ENCODE data around the gene LILRA5.
A peak's percentile ranks its signal among the peaks of the same experiment; 100 is the strongest.
"Not testable (repeated sequence)": the region's sequence is repeated elsewhere in the genome, so short reads cannot be mapped to it uniquely, and the experiment has no call there.

LILRA5 gene

DNA sequence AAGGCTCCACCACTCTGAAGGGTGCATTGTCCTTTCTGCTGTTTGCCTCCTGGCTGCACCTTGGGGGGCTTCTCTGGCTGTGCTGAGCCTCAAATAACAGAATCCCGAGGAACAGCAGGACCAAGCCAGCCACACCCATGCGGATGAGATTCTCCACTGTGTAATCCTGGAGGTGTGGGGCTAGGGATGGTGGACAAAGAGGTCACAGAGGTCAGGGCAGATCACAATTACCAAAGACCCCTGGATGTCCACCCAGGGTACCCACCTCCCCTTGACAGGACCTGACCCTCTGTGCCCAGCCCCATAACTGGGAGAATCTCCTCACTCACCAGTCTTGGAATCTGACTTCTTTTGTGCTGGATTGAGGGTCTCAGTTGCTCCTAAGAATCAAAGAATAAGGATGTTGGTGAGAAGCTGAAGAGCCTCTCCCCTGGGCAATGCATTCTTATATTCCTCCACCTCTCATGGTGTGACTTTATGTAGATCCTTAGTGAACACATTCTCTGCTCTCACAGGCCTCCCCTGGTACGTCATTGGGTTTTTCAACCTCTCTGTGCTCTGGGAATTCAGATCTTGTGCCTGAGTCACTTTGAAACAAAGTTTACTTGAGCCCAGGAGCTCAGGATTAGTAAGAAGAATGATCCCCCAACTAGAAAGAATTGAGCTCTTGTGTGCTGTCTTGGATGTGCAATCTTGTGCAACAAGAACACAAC is 20.8 kb upstream of the LILRA5 start:
- no peak for DNase-seq

DNA sequence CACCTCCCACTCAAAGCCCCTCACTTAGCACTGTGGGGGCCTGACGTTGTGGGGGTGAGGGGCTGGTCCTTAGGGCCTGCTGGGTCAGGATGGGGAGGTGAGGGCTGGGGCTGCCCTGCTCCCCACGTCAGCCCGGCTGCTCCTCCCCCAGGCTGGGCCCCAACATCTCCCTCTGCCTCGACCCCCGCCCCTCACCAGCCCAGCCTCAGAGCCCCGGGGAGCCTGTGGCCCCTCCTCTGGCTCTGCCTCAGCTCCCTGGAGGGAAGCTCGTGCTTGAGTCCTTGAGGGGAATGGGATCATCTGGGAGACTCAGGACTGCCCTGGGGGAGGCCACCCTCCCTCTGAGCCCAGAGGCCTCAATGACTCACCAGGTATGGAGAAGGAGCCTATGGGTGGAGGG is 19.2 kb upstream of the LILRA5 start:
- DNase-seq = no peak

DNA sequence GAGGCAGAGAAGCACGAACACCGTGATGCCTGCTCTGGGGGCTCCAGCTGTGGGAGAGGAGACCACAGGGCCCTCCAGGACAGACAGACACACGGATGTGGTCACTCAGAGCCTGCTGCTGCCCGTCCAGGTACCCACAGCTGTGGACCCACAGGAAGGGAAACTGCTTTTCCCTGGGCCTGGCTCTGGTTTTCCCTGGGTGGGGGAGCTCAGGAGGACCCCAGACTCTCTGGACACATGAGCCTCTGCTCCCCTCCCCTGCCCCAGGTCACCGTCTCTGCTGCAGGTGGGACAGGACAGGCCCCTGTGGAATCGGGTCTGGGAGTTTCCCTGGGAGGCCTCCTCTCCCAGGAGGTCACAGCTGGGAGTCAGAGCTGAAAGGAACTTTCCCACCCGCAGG is 18.7 kb upstream of the LILRA5 start:
- no peak for DNase-seq

DNA sequence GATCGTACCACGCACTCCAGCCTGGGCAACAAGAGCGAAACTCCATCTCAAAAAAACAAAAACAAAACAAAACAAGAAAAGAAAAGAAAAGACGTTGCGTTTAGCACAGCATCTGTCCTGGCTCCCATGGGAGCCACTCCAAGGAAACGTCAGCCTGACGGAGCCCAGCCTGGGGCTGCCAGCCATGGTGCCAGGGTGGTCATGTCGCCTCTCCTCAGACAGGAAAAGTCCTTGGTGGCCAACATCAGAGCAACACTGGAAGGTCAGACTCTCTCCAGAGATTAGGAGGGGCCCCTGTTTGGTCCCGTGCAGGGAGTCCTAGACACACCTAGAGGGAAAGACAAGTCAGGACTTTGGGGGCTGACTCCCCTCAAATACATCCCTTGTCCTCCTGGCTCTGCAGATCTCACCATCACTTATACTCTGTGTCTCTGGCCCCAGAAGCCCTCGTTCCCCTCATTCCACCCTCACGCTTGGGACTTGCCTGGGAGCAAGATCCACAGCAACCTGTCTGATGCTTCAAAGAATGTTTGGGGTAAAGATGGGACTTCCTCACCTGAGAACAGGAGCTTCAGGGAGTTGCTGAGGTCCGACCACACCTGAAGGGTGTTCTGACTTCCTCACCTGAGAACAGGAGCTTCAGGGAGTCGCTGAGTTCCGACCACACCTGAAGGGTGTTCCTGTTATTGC is 16.7 kb upstream of the LILRA5 start:
- no peak for DNase-seq

DNA sequence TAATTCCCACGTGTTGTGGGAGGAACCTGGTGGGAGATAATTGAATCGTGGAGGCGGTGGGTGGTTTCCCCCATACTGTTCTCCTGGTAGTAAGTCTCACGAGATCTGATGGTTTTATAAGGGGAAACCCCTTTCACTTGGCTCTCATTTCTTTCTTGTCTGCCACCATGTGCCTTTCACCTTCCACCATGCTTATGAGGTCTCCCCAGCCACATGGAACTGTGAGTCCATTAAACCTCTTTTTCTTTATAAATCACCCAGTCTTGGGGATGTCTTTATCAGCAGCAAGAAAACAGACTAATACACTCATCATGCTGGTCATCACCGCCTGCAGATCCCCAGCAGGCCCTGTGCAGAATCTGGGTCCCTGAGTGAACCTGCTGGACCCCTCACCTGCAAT is 15.8 kb upstream of the LILRA5 start:
- not testable (repeated sequence) for DNase-seq

DNA sequence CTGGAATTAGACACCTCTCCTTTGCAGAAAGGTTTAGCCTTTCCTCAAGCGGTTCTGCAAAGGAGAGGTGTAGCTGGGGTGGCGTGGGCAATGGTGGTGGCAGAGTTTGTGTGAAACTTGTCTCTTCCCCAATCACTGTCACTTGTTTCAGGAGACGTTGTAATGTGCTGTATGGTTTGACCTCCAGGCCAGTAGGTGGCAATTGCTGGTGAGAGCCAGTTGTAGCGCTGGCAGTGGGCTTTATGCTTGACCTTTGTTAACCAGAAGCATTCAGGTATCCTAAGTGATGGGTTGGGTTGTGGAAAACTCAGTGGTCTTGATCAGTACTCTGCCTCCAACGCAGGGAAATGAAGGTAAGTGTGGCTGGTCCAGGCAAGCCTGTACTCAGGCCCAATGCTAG is 12.7 kb upstream of the LILRA5 start:
- DNase-seq = no peak

DNA sequence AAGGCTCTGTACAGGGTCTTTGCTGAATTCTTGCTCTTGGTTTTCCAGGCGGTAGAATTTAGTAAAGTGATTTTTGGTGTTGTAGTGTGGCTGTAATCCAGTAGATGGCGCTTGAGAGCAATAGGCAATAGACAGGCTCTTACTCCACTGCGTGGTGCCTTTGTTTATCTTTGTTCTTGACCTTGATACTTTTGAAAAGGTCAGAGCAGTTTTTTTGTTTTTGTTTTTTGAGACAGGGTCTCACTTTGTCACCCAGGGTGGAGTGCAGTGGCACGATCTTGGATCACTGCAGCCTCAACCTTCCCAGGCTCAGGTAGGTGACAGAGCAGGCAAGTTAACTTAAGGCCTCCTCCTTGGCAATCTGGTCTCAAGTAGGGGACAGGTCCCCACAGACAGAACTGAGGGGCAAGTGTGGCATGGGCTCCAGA is 12.2 kb upstream of the LILRA5 start:
- DNase-seq = peak; percentile 74

DNA sequence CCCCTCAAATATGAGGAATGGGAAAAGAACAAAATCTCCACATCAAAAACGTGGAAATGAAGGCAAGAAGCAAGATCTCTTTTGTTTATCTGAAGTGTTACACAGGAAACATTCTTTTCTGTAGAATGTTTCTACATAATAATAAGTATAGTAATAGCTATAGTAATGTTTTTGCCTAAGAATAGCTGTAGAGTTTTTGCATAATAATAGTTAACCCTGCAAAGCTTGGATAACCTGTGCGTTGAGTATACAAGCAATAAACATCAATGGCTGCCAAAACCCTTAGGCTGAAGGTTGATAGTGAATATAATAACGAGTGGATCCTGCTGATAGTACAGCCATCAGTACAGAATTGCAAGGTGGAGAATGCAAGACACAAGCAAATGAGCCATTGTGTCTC is 11.1 kb upstream of the LILRA5 start:
- DNase-seq = no peak

DNA sequence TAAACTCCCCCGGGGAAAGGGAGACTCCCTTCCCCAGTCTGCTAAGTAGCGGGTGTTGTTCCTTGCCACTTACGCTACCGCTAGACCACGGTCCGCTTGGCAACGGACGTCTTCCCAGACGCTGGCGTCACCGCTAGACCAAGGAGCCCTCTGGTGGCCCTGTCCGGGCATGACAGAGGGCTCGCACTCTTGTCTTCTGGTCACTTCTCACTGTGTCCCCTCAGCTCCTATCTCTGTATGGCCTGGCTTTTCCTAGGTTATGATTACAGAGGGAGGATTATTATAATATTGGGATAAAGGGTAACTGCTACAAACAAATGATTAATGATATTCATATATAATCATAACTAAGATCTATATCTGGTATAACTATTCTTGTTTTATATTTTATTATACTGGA is 10.0 kb upstream of the LILRA5 start:
- DNase-seq = not testable (repeated sequence)

DNA sequence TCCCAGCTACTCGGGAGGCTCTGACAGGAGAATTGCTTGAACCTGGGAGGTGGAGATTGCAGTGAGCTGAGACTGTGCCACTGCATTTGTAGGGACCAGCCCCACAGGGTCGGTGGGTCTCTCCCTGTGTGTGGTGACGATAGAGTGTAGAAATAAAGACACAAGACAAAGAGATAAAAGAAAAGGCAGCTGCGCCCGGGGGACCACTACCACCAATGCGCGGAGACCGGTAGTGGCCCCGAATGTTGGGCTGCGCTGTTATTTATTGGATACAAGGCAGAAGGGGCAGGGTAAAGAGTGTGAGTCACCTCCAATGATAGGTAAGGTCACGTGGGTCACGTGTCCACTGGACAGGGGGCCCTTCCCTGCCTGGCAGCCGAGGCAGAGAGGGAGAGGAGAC is 9.3 kb upstream of the LILRA5 start:
- DNase-seq = not testable (repeated sequence)

DNA sequence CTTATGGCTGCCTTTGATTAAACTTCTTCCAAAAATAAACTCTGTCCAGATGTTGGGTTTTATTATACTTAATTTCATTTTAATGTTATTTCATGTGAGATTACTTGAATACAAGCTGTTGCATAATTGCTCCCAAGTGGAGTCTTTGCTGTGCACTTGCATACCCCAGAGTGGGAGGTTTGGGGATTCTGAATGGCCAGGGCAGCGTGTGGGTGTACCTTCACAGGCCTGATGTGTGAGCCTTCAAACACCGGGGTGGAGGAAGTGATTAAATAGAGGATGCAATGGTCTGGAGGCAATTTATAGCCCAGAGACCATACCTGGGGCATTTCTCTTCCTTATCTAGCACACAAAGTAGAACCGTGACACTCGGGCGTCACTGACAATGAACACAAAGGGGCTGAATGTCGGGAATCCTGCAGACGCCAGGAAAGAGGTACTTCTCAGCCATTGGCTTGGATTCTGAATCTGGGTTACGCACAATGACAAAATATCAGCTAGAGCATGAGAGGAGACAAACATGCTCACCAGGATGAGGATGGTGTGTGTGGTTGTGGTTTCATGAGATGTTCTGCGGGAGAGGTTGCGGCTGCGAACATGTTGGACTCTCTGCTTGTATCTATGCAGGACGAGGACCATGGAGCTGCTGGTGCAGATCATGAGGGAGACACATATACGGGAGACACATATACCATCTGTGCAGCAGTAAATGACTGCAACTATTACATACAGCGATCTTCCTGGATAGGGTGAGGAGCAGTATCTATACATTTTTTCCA is 7.1 kb upstream of the LILRA5 start:
- DNase-seq = no peak

DNA sequence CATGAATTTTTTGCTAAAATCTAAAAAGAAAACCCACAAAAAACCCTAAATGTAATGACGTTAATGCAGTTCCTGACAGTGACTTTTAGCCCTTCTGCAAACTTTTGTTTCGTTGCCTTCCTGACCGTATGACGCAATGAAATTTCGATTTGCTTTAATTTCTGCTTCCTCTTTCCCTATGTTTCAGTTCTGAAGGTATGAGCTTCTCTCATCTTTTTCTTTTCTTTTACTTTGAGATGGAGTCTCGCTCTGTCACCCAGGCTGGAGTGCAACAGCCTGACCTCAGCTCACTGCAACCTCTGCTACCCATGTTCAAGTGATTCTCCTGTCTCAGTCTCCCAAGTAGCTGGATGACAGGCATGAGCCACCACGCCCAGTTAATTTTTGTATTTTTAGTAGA is 6.1 kb upstream of the LILRA5 start:
- DNase-seq = no peak

DNA sequence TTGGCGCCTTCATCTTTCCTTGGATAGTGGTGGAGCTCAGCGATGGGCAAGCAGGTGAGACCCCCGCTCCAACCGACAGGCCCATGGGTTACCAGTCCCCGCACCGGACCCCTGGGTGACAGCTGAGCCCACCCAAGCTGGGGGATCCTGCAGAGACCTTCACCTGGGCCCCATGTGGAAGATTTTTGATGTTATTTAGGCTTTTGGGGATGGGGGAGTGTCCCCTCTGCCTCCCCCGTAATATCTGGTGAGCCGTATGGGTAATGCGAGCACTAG is 4.9 kb upstream of the LILRA5 start:
- DNase-seq = no peak

DNA sequence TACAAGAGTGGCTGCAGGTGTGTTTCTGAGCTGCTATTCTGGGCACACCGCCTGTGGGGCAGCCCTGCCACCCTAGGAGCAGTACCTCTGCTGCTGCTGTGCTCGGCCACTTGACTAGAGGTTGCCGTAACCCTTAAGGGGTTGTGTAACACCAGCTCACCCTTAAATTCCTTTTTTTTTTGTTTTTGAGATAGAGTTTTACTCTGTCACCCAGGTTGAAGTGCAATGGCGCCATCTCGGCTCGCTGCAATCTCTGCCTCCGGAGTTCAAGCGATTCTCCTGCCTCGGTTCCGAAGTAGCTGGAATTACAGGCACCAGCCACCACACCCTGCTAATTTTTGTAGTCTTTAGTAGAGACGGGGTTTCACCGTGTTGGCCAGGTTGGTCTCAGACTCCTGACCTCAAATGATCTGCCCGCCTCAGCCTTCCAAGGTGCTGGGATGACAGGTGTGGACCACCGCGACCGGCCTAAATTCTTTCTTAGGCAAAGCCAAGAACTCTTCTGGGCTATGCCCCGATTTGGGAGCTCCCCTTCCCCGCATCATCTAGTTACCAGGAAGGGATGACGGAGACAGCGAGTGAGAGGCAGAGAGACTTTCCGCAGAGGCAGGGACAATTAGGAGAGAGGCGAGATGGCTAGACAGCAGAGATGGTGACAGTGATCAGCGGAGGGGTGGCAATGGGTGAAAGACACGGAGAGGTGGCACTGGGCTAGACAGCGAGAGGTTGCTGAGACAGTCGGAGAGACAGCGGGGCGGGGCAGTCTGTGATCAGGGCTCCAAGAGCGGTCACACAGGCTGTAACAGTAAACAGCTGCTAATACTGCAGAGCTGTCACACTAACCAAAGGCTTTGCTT is 4.4 kb upstream of the LILRA5 start:
- no peak for DNase-seq

DNA sequence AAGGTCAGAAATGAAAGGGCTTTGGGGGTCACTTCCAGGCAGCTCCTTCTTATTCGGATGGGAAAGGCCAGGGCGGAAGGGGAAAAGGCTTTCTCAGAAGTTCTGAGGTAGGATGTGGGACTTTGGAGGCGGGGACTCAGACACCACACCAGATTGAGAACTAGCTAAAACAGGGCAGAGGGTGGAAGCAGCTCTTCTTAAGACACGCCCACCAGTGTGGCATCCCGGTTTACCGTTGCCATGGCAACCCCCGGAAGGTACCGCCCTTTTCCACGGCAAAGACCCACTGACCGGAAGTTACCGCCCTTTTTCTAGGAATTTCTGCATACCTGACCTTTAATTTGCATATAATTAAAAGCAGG is 3.8 kb upstream of the LILRA5 start:
- DNase-seq = no peak

DNA sequence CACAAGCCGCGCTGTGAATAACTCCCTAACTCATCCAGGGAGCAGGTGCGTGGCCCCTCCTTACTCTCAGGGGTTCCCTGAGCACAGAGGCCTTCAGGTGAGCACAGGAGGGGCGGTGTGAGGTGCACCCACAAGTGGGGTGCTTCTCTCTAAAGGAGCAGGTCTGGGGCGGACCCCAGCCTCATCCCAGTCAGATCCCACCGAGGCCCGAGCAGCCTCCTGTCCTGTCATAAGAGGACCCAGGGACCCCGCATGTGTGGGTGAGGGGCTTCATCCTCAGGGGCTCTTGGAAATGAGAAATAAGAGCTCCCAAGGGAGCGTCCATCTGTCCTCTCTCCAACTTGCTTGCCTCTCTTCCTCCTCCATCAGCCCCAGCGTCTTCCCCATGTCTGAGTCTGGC is 3.0 kb upstream of the LILRA5 start:
- no peak for DNase-seq

DNA sequence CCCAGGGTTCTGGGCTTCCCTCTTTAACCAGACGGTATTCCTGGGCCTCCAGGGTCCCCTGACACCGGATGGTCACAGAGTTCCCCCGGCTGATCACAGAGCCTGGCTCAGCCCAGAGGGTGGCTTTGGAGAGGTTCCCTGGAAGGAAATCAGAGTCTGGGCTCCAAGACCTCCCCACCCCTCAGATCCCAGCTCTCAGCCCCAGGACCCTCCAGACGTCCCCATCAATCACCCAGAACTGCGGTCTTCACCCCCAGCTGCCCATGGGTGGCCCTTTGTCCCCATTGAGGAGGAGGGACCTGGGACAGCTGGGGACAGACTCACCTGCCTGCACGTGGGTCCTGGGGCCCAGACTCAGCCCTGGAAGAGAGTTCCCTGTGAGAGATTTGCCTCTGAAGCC is 955 bp downstream of the LILRA5 start:
- DNase-seq = no peak

DNA sequence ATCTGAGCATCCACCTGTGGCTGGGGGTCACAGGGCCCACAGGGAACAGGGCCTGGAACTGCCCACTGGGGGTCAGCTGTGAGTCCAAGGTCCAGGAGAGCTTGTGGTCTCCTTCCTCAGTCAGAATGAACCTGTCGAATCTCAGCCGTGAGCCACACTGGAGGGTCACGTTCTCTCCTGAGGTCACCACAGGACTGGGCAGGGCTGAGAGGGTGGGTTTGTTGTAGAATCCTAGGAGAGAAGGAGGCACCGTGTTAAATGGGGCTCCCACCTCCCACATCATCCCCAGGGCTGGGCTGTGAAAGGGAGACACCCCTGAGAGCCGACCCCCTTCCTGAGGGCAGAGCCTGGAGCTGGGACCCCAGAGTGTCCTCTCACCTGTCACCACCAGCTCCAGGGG is 1.5 kb downstream of the LILRA5 start:
- no peak for DNase-seq

DNA sequence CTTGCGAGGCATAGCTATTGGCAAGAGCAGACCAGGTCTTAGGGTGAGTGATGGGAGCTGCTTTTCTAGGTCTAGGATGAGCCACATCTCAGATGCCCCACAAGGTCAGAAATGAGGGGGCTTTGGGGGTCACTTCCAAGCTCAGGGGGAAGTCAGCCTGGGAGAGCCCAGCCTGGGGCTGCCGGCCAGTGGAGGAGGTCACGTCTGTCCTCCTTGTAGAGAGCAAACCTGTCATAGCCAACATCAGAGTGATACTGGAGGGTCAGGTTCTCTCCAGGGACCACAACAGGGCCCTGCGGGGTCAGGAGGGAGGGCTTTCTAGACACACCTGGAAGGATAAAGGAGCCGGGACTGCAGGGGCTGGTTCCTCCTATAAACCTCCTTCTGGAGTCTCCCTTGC is 2.4 kb downstream of the LILRA5 start:
- DNase-seq = no peak

DNA sequence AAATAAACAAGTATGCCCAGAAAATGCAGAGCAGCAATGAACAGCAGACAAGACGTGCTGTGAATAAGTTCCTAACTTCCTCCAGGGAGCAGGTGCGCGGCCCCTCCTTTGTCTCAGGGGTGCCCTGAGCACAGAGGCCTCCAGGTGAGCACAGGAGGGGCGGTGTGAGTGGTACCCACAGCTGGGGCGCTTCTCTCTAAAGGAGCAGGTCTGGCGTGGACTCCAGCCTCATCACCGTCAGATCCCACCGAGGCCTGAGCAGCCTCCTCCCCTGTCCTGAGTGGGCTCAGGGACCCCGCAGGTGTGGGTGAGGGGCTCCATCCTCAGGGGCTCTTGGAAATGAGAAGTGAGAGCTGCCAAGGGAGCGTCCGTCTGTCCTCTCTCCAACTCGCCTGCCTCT is 3.2 kb downstream of the LILRA5 start:
- DNase-seq = no peak

DNA sequence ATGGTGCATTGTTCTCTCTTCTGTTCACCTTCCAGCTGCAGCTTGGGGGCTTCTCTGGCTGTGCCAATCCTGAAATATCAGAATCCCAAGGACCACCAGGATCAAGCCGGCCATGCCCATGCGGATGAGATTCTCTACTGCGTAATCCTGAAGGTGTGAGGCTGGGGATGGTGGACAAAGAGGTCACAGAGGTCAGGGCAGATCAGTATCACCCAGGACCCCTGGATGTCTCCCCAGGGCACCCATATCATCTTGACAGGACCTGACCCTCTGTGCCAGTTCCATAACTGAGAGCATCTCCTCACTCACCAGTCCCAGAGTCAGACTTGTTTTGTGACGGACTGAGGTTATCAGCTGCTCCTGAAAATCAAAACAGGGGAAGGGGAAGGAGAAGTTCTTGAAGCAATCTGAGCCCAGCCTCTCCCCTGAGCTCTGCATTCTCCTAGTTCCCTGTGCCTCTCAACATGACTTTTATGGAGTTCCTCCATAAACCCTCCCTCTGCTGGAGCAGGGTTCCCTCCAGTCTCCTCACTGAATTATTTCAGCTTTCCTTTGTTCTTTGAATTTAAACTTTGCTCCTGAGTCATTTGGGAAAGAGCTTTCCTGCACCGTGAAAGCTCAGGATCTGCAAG is 5.5 kb downstream of the LILRA5 start:
- no peak for DNase-seq

DNA sequence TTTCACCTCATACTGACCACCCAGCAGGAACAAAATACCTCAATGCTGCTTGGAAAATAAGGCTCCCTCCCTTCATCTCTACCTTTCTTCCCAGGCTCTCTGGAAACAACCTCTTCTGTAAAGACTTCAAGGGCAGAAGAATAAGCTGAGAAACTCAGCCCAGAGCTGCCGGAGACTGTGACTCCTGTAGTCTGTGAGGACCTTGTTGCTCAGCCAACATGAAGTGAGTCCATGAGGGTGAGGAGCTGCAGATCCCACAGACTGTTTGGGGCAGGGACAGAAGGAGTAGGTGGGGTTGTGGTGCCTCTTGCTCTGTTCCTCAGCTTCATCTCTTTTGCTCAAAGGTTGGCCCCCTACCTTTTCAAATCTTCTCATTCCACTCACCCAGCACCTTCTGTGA is 7.8 kb downstream of the LILRA5 start:
- DNase-seq = no peak

DNA sequence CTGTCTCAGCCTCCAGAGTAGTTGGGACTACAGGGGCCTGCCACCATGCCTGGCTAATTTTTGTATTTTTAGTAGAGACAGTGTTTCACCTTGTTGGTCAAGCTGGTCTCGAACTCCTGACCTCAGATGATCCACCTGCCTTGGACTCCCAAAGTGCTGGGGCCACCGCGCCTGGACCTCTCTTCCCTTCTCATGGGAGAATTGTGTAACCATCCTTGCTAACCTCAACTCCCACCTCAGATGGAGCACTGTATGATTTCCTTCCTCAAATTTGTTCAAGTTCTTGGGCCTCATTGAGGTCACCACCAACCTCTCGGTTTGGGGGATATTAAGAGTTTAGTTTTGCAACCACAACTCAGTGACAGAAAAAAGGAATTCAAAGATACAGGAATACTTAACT is 10.7 kb downstream of the LILRA5 start:
- DNase-seq = peak; percentile 29
